Tibial nerve (tissue), 4 donors: ENCODE results near the gene VRK2.

Source experiments
- CTCF ChIP-seq, 5 experiments: fragments of 200-600 bp in 3 of 5; fragments of 450-650 bp in 2 of 5; sonication (generic) in 3 of 5; IDR thresholded peaks; one replicate each; pipeline ENCODE4 v1.5.1; 2016 to 2019; ENCODE audit warnings: antibody characterized with exemption in 5 of 5, mild to moderate bottlenecking in 3 of 5, moderate library complexity in 2 of 5
- EP300 ChIP-seq, 2 donors: sonication (generic); formaldehyde crosslinking; IDR thresholded peaks; one replicate each; pipeline ENCODE4 v1.6.1; 2017; ENCODE audit warnings: antibody characterized with exemption in 2 of 2, mild to moderate bottlenecking in 1 of 2
- POLR2A ChIP-seq, 2 donors: fragments of 450-650 bp; IDR thresholded peaks; one replicate each; pipeline ENCODE4 v1.6.1; 2017; ENCODE audit warnings: antibody characterized with exemption in 2 of 2, mild to moderate bottlenecking in 2 of 2, moderate library complexity in 2 of 2

- TF ChIP-seq CTCF (IDR thresholded peaks at IDR 0.05) (no peak), POLR2A (IDR thresholded peaks at IDR 0.05) (no peak), EP300 (IDR thresholded peaks at IDR 0.05) (no peak)
These were observed 90.6 kb downstream of the VRK2 start for GRCh38 chr2:58137221-58137620.
